H9 (cell line): Measurements from ENCODE around the gene CISD1. TPM values are rescaled to one million over a fixed set of nuclear protein-coding genes. Genes with fewer than 3 reads are reported as not detected.

Experiments
- DNase-seq: peaks from one replicate; pipeline ENCODE4 v3.0.0-alpha.2; 2017
- H2AFZ ChIP-seq: one replicate; pipeline ENCODE4 v1.6.1; 2013; ENCODE audit warnings: mild to moderate bottlenecking, low read length, control low read depth, moderate library complexity
- H2AK5ac ChIP-seq: 2 replicates; pipeline ENCODE4 v1.6.1; 2013; ENCODE audit warnings: low read length, control low read depth, mixed read lengths; ENCODE audit not compliant: insufficient read length
- H2BK120ac ChIP-seq: one replicate; pipeline ENCODE4 v1.6.1; 2013; ENCODE audit warnings: low read depth, mild to moderate bottlenecking, low read length, control low read depth, inconsistent platforms; ENCODE audit not compliant: poor library complexity, severe bottlenecking
- H2BK12ac ChIP-seq: 2 replicates; pipeline ENCODE4 v1.6.1; 2013; ENCODE audit warnings: low read length, control low read depth, mixed read lengths, low read depth; ENCODE audit not compliant: insufficient read length
- H2BK15ac ChIP-seq: 2 replicates; pipeline ENCODE4 v1.6.1; 2013; ENCODE audit warnings: low read depth, low read length, control low read depth
- H2BK20ac ChIP-seq: one replicate; pipeline ENCODE4 v1.6.1; 2013; ENCODE audit warnings: low read depth, mild to moderate bottlenecking, low read length, control low read depth, inconsistent platforms; ENCODE audit not compliant: poor library complexity, severe bottlenecking
- H2BK5ac ChIP-seq: 2 replicates; pipeline ENCODE4 v1.6.1; 2013; ENCODE audit warnings: low read length, control low read depth, mixed read lengths; ENCODE audit not compliant: insufficient read length
- H3K14ac ChIP-seq: 2 replicates; pipeline ENCODE4 v1.6.1; 2013; ENCODE audit warnings: low read length, control low read depth; ENCODE audit not compliant: insufficient read depth
- H3K18ac ChIP-seq: 2 replicates; pipeline ENCODE4 v1.6.1; 2013; ENCODE audit warnings: low read depth, mild to moderate bottlenecking, mixed read lengths, low read length, control low read depth; ENCODE audit not compliant: insufficient read length
- H3K23ac ChIP-seq: 2 replicates; pipeline ENCODE4 v1.6.1; 2013; ENCODE audit warnings: low read length, control low read depth, mixed read lengths, low read depth; ENCODE audit not compliant: insufficient read length
- H3K23me2 ChIP-seq: 2 replicates; pipeline ENCODE4 v1.6.1; 2013; ENCODE audit warnings: low read depth, mild to moderate bottlenecking, mixed read lengths, low read length, control low read depth; ENCODE audit not compliant: insufficient read length, poor library complexity, severe bottlenecking
- H3K27ac ChIP-seq: 2 replicates; pipeline ENCODE4 v1.5.1; 2013; ENCODE audit warnings: low read length, control low read depth, mixed read lengths, low read depth; ENCODE audit not compliant: insufficient read length
- H3K27me3 ChIP-seq: 2 replicates; pipeline ENCODE4 v1.6.1; 2013; ENCODE audit warnings: low read length, control low read depth, inconsistent platforms; ENCODE audit not compliant: insufficient read depth
- H3K4ac ChIP-seq: 2 replicates; pipeline ENCODE4 v1.6.1; 2013; ENCODE audit warnings: low read depth, mild to moderate bottlenecking, control low read depth, inconsistent platforms, low read length, moderate library complexity
- H3K4me1 ChIP-seq: 2 replicates; pipeline ENCODE4 v1.6.1; 2013; ENCODE audit warnings: low read length, control low read depth, inconsistent platforms; ENCODE audit not compliant: insufficient read depth
- H3K4me2 ChIP-seq: 2 replicates; pipeline ENCODE4 v1.6.1; 2013; ENCODE audit warnings: low read length, control low read depth, mixed read lengths; ENCODE audit not compliant: insufficient read length, insufficient read depth
- H3K56ac ChIP-seq: 2 replicates; pipeline ENCODE4 v1.6.1; 2013; ENCODE audit warnings: low read depth, mild to moderate bottlenecking, mixed read lengths, low read length, control low read depth; ENCODE audit not compliant: insufficient read length
- H3K79me1 ChIP-seq: 2 replicates; pipeline ENCODE4 v1.6.1; 2013; ENCODE audit warnings: low read depth, mild to moderate bottlenecking, moderate library complexity, low read length, control low read depth, inconsistent platforms; ENCODE audit not compliant: insufficient read depth, poor library complexity, severe bottlenecking
- H3K79me2 ChIP-seq: 2 replicates; pipeline ENCODE4 v1.6.1; 2013; ENCODE audit warnings: low read length, control low read depth, inconsistent platforms; ENCODE audit not compliant: insufficient read depth
- H3K9ac ChIP-seq: 2 replicates; pipeline ENCODE4 v1.6.1; 2013; ENCODE audit warnings: low read length, control low read depth, mixed read lengths; ENCODE audit not compliant: insufficient read length; ENCODE audit errors: extremely low read depth
- H3K9me3 ChIP-seq: one replicate; pipeline ENCODE4 v1.6.1; 2013; ENCODE audit warnings: low read depth, low read length, inconsistent platforms; ENCODE audit not compliant: control insufficient read depth
- H3T11ph ChIP-seq: one replicate; pipeline ENCODE4 v1.6.1; 2013; ENCODE audit warnings: mild to moderate bottlenecking, low read length, control low read depth, inconsistent platforms
- H4K20me1 ChIP-seq: one replicate; pipeline ENCODE4 v1.6.1; 2013; ENCODE audit not compliant: control insufficient read depth, insufficient read length, insufficient read depth
- H4K5ac ChIP-seq: 2 replicates; pipeline ENCODE4 v1.6.1; 2013; ENCODE audit warnings: low read depth, mild to moderate bottlenecking, mixed read lengths, low read length, control low read depth; ENCODE audit not compliant: insufficient read length
- H4K8ac ChIP-seq: replicated peaks from 2 replicates; pipeline ENCODE4 v1.6.1; 2013; ENCODE audit warnings: low read length, control low read depth, mixed read lengths, low read depth; ENCODE audit not compliant: insufficient read length
- H4K91ac ChIP-seq: 2 replicates; pipeline ENCODE4 v1.6.1; 2013; ENCODE audit warnings: low read depth, mild to moderate bottlenecking, moderate library complexity, mixed read lengths, low read length, control low read depth; ENCODE audit not compliant: insufficient read length
- H3K27ac Mint-ChIP-seq, 3 experiments: 2 replicates in 2 of 3; 3 replicates in 1 of 3; pipeline ENCODE4 v1.8.0; 2020 to 2021; ENCODE audit warnings: mixed read lengths in 3 of 3, mild to moderate bottlenecking in 1 of 3, moderate library complexity in 1 of 3
- H3K27me3 Mint-ChIP-seq: 2 replicates; pipeline ENCODE4 v1.8.0; 2021; ENCODE audit warnings: low read depth, mild to moderate bottlenecking, moderate library complexity, mixed read lengths
- H3K36me3 Mint-ChIP-seq, 3 experiments: 2 replicates in 2 of 3; 3 replicates in 1 of 3; pipeline ENCODE4 v1.8.0; 2020 to 2021; ENCODE audit warnings: low read depth in 3 of 3, mixed read lengths in 3 of 3; ENCODE audit not compliant: insufficient read depth in 1 of 3
- H3K4me1 Mint-ChIP-seq, 2 experiments: 2 replicates each; pipeline ENCODE4 v1.8.0; 2020; ENCODE audit warnings: mixed read lengths in 2 of 2
- H3K4me3 Mint-ChIP-seq, 2 experiments: 2 replicates in 1 of 2; 3 replicates in 1 of 2; pipeline ENCODE4 v1.8.0; 2020 to 2021; ENCODE audit warnings: mild to moderate bottlenecking in 2 of 2, mixed read lengths in 2 of 2, moderate library complexity in 1 of 2
- H3K9me3 Mint-ChIP-seq, 2 experiments: 2 replicates in 1 of 2; 3 replicates in 1 of 2; pipeline ENCODE4 v1.8.0; 2020; ENCODE audit warnings: mild to moderate bottlenecking in 2 of 2, mixed read lengths in 2 of 2, moderate library complexity in 1 of 2
- CTCF ChIP-seq: fragments of 200-600 bp; sonication (generic); conservative IDR thresholded peaks from 3 replicates; pipeline ENCODE4 v1.8.0; 2021; ENCODE audit warnings: antibody characterized with exemption, mild to moderate bottlenecking
- WGBS: extraction: QIAGEN DNeasy Blood & Tissue Kit; methylation state at CpG from one replicate; pipeline ENCODE4 v1.1.7; 2013; ENCODE audit warnings: missing lambda C conversion rate, low lambda C conversion rate, mixed read lengths; ENCODE audit not compliant: insufficient read length; ENCODE audit errors: extremely low coverage; 5-methylcytosine and 5-hydroxymethylcytosine counted together
- total RNA-seq: library from RNA; stranded (reverse); gene quantifications from 2 replicates; pipeline ENCODE4 v1.2.1, GENCODE V29; 2021

CISD1 gene
- total RNA-seq, 1 experiment from 2014 or later = 42.0 TPM

DNA sequence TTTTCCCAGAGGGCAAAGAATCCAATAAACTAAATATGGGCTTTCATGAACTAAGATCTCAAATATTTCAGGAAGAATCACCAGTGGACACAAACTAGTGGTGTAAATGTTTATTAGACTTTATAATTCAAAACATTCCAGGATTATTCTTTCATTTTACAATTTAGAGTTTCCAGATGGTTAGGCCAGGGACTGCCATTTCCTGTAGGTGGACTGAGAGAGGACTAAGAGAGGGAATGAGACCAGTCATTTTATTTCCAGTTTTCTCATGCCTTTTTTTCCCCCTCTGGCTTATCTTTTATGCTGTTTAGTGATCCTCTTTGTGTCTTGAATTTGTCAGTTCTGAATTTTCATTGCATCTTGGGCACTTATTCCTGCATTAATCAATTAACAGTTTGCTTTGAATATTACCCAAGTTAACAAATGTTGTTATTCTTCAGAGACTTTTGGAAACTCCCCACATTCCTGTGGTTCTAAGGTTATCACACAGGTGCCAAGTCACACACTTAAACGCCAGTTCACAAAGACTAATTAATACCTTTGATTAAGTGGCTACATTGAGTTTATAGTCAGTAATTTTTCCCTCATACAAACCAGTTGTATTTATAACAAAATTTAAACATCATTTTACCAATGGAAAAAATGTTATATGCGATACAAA lies 12.3 kb downstream of the CISD1 start:
- Histone ChIP-seq H2AK5ac (no peak overlapping the region), H2BK12ac (no peak overlapping the region), H2BK5ac (no peak overlapping the region), H2BK15ac (no peak overlapping the region), H3K79me2 (no peaks in the 10 kb centered on the region), H4K20me1 (no peaks in the 10 kb centered on the region), H2AFZ (no peak overlapping the region), H3K27me3 (no peaks in the 10 kb centered on the region), H4K91ac (no peak overlapping the region), H3K9me3 (no peaks in the 10 kb centered on the region), H4K5ac (no peak overlapping the region), H3K27ac (no peak overlapping the region), H3K23me2 (no peaks in the 10 kb centered on the region), H3K9ac (no peak overlapping the region), H3K18ac (no peak overlapping the region), H3T11ph (no peak overlapping the region), H2BK120ac (no peak overlapping the region), H3K4me1 (no peaks in the 10 kb centered on the region), H4K8ac (no peak overlapping the region), H2BK20ac (no peak overlapping the region), H3K79me1 (peaks cover 2% of the 10 kb centered on the region), H3K56ac (no peak overlapping the region), H3K14ac (no peak overlapping the region), H3K23ac (no peak overlapping the region), H3K4me2 (no peak overlapping the region), H3K4ac (no peak overlapping the region)
- TF ChIP-seq CTCF = no peak
- H3K27me3 Mint-ChIP-seq = no peaks in the 10 kb centered on the region
- no CpG with 5 or more reads among the region's 2 CpGs for WGBS
- no peak overlapping the region for H3K4me3 Mint-ChIP-seq
- H3K9me3 Mint-ChIP-seq = no peaks in the 10 kb centered on the region
- no peak overlapping the region for H3K27ac Mint-ChIP-seq
- DNase-seq = no peak
- H3K4me1 Mint-ChIP-seq = peaks cover 0 to 5% of the 10 kb centered on the region in 2 experiments; a peak in 1 of 4 replicates
- H3K36me3 Mint-ChIP-seq = peaks cover 2 to 16% (median 8%) of the 10 kb centered on the region in 3 experiments; a peak in 5 of 7 replicates
